NCI-H146 treated with DMSO at 0.1 percent for 48 hours (cell line): ENCODE data around the gene RBP3.

ENCODE experiments used
- DNase-seq: peaks from one replicate; lab custom pipeline; 2025; ENCODE audit not compliant: unreplicated experiment; lab: John Stamatoyannopoulos, UW

RBP3 gene

GRCh38 chr10:47318706-47319105, 29.5 kb upstream of the RBP3 start:
- DNase-seq: no peak

- no peak for DNase-seq
Observed at GRCh38 chr10:47319784-47320183, 28.4 kb upstream of the RBP3 start.

DNA sequence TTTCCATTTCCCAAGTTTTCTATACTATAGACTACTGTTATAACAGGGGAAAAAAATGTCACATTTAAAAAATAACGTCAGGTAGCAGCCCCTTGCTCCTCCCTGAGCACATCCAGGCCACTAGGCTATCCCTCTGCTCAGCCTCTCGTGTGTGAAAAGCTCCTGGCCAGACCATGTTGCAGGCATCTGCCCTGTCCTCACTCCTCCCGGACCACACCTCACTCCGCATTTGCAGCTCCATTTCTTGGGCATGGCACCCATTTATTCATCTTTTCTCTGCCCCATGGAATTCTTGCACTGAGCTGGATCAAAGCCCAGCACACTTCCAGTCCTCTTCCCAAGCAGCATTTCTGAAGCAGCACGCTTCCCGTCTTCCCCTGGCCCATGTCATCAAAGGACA, 27.4 kb upstream of the RBP3 start:
- no peak for DNase-seq

- DNase-seq: no peak
Observed at GRCh38 chr10:47321521-47322195, 26.5 kb upstream of the RBP3 start.

- DNase-seq: no peak
Observed at GRCh38 chr10:47322300-47323061, 25.7 kb upstream of the RBP3 start, which contains the start of gene GDF2. Gene GDF2, plus strand, starts transcription at chr10:47322454. Its CDS starts 215 bp downstream, at chr10:47322669.

- no peak for DNase-seq
Observed at GRCh38 chr10:47323087-47323486, 25.1 kb upstream of the RBP3 start.

GRCh38 chr10:47323636-47324296, 24.4 kb upstream of the RBP3 start:
- no peak for DNase-seq

GRCh38 chr10:47325303-47326291, 22.6 kb upstream of the RBP3 start:
- no peak for DNase-seq

DNA sequence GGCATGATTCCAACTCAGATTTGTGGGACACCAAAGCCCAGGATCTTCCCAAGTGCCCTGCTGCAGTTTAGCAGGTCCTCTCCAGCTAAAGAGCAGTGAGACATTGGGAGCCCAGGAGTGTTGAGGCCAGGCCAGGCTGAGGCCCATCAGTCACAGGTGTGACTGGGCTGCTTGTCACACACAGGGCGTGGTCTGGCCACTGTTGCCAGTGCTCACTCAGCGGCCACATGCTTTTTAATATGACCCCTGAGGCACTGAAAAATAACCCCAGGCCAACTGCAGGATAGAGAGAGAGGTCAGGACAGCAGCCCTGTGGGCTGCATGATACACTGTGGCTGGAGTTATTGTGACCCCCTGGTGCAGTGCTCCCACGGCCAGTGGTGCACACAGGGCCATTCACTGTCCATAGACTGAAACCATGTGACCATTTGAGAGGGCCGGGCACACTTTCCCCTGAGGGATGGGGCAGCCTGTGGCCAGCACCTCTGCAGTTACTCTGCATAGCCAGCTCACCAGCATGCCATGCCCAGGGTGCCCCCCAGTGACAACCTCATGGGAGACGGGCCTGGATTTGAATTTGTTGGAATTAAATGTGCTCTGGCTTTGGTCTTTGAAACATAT, 21.7 kb upstream of the RBP3 start:
- no peak for DNase-seq

- DNase-seq: no peak
Observed at GRCh38 chr10:47326927-47327330, 21.2 kb upstream of the RBP3 start.

GRCh38 chr10:47329855-47330254, 18.3 kb upstream of the RBP3 start:
- DNase-seq: no peak

- DNase-seq: no peak
Observed at GRCh38 chr10:47330366-47330765, 17.8 kb upstream of the RBP3 start.

DNA sequence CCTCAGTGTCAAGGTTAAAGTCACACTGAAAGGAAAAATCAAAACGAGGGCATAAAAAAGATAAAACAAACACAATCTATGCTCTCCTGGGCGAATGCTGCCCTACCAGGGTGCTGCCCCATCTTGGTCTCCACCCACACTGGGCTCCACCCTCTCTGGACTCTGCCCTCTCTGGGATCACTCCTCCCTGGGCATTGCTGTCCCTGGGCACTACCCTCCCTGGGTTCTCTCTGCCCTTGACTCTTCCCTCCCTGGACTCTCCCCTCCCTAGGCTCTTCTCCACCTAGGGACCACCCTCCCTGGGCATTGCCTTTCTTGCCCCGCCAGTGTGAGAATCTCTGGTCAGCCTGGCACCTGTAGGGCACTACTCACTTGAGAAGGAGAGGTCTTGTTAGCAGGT, 17.4 kb upstream of the RBP3 start:
- DNase-seq: no peak

DNA sequence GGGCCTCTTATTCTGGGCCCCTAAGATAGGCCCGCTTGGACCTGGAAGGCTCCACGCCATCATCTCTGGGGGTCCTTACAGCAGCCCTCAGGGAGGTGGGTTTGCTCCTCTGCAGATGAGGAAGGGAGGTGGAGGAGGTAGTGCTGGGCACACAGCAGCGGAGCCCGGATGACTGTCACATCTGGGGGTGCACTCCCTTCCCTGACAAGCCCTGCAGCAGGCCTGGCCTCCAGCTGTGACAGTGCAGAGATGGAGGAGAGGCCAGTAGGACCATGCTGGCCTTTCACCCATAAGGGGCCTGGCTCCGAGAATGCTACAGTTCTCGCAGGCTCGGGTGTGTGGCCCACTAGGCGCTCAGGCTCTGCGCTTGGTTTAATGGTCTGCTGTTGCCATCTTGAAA, 16.7 kb upstream of the RBP3 start:
- no peak for DNase-seq

GRCh38 chr10:47331954-47332353, 16.2 kb upstream of the RBP3 start:
- DNase-seq: no peak

GRCh38 chr10:47332371-47332770, 15.8 kb upstream of the RBP3 start:
- DNase-seq: no peak

DNA sequence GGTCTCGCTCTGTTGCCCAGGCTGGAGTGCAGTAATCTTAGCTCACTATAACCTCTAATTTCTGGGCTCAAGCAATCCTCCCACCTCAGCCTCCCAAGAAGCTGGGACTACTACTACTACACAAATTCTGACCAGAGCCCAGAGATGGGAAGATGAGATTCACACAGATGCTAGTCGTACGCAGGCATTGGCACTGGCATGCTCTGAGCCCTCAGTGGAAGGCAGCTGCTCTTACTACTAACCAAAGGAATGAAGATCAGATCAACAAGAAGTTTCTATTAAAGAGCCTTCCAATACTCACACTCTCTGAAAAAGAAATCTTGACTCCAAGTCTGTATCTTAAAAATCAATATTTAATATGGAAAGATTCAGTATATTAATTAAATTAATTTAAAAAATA, 15.2 kb upstream of the RBP3 start:
- DNase-seq: no peak

GRCh38 chr10:47333532-47333931, 14.6 kb upstream of the RBP3 start:
- DNase-seq: no peak

GRCh38 chr10:47334466-47335295, 13.5 kb upstream of the RBP3 start:
- DNase-seq: no peak

- no peak for DNase-seq
Observed at GRCh38 chr10:47335906-47336305, 12.3 kb upstream of the RBP3 start.
